GM19035 (cell line): ENCODE measurements around the gene WDR93.
A peak's percentile ranks its signal among the peaks of the same experiment; 100 is the strongest.

ENCODE experiments used
- ATAC-seq: cut with Tn5 transposase; IDR thresholded peaks from one replicate; pipeline ENCODE4 v1.9.1; 2021; ENCODE audit not compliant: unreplicated experiment

Gene WDR93

DNA sequence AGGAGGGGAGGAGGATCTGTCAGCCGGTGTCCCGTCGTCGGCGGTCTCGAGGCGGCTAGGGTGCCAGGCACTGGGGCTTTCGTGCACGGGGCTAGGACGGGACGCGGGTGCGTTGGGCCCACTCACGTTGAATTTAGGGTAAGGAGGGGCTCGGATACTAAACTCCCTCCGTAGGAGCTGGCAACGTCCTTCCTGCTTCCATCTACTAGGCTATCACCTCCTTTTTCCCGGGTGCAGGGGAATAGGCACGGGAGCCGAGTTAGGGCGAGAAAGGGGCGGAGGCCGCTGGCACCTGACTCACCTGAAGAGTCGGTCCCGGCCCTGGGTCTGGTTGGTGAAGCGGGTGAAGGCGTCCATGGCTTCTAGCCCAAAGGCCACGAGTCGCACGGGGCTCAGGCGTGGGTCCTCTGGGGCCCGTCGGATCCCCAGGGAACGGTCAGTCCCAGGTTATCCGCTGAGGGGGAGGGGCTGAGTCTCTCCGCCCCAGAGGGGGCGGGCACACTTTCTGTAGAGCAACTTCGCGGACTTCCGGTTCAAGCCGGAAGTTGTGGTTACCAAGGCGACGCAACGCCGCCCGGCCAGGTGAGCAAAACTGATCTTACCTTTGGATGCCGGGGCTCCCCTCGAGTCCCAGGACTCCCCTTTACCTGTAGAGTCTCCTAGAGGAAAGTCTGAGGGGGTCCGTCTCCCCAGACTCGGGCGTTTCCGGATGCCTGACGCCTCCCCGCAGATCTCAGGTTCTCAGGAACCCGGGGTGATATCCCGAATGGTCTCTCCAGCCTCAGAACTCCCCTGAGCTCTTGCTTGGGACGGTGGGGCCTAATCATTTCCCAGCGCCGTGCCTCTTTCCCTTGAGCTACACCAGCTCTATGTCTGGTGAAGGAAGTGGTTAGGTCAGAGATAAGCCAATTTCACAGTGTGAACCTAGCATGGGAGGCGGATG lies at the start of gene WDR93, which contains the start of gene PEX11A:
Gene WDR93, plus strand, starts transcription at position 536 of the 943 bp plus-strand sequence. CDS start 10,936 bp downstream, outside the sequence.
Gene PEX11A, minus strand, starts transcription at position 479 of the 943 bp plus-strand sequence. Its CDS starts 122 bp downstream, at position 357.
- peak; percentile 89 for ATAC-seq

GRCh38 chr15:89641053-89641452 lies 49.6 kb upstream of the WDR93 start:
- no peak for ATAC-seq

GRCh38 chr15:89642106-89642505 lies 48.5 kb upstream of the WDR93 start:
- ATAC-seq: no peak

DNA sequence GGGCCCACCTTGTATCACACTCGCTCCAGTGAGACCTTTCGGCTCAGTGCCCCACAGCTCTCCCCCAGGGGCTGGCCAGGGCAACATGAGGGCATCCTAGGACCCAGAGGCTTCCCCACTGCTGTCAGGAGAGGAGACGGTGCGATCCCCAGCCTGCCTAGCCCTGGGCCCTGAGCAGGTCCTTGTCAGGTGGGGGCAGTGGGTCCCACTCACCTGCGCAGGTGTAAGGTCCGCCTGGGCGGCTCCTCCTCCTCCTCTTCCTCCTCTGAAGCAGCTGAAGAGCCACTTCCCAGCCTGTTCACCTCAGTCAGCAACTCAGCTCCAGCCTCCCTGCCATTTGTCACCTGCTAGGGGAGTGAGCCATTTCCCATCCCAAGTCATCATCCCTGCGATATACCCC lies 44.9 kb upstream of the WDR93 start:
- ATAC-seq: no peak

DNA sequence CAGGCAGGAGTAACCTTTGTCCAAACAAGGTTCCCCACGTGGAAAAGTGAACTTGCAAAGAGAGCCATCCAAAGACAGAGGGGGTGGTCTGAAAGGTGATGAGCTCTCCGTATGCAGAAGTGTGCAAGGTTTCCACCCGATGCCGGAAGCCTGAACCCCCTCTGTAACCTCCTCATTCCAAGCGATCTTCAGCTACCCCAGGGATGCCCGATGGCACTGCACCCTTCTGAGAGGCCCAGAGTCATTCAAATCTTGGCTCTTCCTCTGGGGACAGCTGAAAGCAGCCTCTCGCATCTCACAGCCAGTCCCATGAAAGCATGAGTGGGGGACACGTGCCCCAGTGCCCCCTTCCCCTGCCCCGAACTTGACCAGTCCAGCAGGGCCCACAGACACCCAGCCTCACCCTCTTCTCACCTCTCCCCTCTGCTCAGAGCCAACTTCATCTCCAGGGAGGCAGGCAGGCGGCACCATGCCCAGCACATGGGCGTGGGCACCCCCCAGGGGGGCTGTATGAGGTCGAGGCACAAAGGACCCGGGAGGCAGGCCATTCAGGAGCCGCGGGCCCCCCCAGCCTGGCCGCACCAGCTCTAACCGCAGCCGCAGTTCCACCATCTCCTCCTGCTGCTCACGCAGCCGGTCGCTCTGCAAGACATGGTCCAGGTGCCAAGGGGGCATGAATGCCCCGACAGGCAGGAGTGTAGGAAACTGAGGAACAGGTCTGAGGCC lies 44.0 kb upstream of the WDR93 start:
- ATAC-seq: no peak

DNA sequence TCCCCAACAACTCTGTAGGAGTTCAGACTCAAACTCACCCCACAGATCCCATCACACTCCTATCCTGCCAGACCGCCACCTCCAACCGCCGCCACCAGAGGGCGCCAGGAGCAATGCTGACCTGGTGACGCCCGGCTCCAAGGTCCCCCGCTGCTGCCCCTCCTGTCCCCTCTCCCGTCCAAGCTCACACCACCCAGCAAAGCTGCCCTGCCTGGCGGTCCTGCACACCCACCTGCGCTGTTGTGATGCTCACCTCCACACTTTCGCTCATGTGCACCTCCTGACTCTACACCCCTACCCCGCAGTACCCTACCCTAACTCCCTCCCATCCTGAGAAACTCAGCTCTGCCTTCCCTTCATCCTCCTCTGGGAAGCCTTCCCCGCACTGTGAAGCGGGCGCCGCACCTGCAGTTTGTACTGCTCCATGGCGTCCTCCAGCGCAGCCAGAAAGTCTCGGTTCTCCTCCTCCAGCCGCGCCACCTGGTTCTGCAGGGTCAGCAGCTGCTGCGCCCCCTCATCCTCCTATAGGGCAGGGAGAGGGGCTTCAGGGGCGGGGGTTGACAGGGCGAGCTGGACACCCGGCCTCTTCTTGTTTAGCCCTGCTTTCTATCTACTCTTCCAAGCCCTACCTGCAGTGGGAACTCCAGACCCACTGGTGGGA lies 43.3 kb upstream of the WDR93 start:
- peak; percentile 55 for ATAC-seq

GRCh38 chr15:89648106-89649012 lies 42.3 kb upstream of the WDR93 start:
- no peak for ATAC-seq

- ATAC-seq: no peak
These were observed 41.5 kb upstream of the WDR93 start for GRCh38 chr15:89649013-89649625.

DNA sequence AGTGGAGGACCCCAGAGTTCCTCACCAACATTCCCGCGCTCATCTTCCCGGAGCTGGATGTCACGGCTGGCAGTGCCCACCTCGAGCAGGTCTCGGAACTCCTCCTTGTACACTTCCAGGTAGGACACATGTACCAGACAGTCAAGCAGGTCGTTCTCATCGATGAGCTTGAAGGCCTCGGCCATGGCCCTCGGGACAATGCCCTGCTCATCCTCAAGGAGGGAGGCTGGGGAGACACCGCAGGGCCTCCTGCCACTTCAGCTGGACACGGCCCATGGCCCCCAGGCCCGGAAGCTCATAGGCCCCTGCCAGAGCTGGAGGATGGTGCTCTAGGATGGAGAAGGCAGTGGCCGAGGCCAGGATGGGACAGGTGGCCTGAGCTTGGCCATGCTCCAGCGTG lies 40.9 kb upstream of the WDR93 start:
- ATAC-seq: no peak

GRCh38 chr15:89652131-89652530 lies 38.5 kb upstream of the WDR93 start:
- no peak for ATAC-seq

GRCh38 chr15:89652666-89653065 lies 37.9 kb upstream of the WDR93 start:
- no peak for ATAC-seq

DNA sequence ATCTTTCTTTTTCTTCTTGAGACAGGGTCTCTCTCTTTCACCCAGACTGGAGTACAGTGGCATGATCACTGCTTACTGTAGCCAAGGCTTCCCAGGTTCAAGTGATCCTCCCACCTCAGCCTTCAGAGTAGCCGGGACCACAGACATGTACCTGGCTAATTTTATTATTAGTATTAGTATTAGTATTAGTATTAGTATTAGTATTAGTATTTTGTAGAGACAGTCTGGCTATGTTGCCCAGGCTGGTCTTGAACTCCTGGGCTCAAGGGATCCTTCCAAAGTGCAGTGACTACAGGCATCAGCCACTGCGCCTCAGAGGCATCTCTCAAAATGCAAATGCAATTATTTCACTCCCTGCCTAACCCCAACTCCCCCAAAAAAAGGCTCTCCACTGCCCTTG lies 37.0 kb upstream of the WDR93 start:
- no peak for ATAC-seq

- ATAC-seq: no peak
These were observed 36.3 kb upstream of the WDR93 start for GRCh38 chr15:89654301-89654761.

DNA sequence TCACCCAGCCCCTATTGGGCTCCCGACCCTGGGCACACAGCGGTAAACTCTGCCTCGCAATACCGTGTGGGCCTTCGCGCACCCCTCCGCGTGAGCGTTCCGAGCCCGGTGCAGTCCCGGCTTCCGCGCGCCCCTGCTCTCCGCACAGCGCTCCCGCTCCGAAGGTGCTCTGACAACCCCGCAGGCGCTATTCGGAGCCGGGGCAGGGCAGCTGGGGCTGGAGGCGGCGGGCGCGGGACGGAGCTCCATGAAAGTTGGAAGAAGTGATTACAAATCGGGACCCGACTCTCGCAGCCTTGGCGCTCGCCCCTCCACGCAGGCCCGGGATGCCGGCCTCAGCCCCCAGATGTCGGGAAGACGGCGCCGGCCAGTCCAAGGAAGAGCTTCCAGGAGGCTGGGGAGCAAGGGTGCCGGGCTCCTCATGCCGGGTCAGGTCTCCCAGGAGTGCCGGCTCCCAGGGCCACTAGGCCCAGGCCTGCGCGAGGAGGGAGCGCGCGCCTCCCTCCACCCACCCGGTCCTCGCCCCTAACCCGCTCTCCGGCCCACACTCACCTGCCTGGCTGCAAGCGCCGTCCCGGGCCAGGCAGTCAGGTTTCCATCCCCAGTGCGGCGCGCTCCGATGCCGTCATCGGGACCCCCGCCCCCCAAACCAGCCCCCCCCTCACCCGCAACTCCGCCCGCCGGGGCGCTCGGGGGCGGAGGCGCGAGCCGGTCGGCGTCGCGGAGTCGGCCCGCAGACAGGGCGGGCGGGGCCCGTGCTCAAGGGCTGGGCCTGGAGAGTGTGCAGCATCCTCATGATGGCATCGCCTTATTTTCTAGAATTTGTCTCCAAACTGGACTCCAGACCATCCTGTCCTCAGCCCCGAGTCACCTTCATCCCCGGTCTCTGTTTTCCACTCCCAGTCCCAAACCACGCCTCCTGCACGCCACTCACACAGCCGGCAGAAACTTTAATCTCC lies 35.5 kb upstream of the WDR93 start, which contains the start of gene KIF7:
Gene KIF7, minus strand, starts transcription at position 621 of the 959 bp plus-strand sequence. CDS start 2,537 bp downstream, outside the sequence.
- ATAC-seq: peak; percentile 59

GRCh38 chr15:89656116-89656815 lies 34.3 kb upstream of the WDR93 start:
- no peak for ATAC-seq

DNA sequence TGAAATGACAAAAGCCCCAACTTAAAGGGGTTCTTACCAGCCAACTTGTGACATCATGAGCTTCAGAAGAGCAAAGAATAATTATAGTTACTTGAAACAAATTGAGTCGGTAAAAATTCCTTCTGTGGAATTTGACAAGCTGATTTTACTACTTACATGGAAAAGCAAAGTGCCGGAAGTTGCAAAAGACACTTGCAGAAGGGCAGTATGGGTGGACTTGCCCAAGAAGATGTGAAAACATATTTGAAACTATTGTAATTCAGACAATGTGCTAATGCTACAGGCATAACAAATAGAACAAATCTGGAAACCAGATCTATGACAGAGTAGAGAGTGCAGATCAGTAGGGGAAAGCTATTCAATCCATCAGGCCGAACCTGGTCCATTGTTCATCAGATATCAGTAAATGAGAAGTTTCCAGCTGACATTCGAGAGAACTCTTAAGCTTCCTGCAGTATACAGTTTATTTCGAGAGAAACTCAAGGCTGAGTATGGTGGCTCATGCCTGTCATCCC lies 32.9 kb upstream of the WDR93 start:
- no peak for ATAC-seq

GRCh38 chr15:89659295-89659694 lies 31.3 kb upstream of the WDR93 start:
- no peak for ATAC-seq

GRCh38 chr15:89660556-89660955 lies 30.1 kb upstream of the WDR93 start:
- ATAC-seq: no peak
